RWPE1 (cell line): ENCODE measurements around the gene UTP14A.
A peak's percentile ranks its signal among the peaks of the same experiment; 100 is the strongest.
"Not testable (repeated sequence)": the region's sequence is repeated elsewhere in the genome, so short reads cannot be mapped to it uniquely, and the experiment has no call there.

Source experiments
- CTCF ChIA-PET: fragments of 350-600 bp; sonication (Branson Sonifier 250); formaldehyde crosslinking; extraction: SDS; loops from one replicate; lab custom pipeline; 2021; lab: Yijun Ruan, JAX
- POLR2A ChIA-PET: fragments of 400-600 bp; formaldehyde crosslinking; extraction: SDS; loops from one replicate; lab custom pipeline; 2020; ENCODE audit warnings: antibody characterized with exemption; ENCODE audit not compliant: low non-redundant PET; lab: Yijun Ruan, JAX
- DNase-seq: peaks from one replicate; pipeline ENCODE4 v3.0.0; 2012; ENCODE audit warnings: low spot score
- H3K27ac ChIP-seq: fragments of 450-650 bp; 2 replicates; pipeline ENCODE4 v1.5.1; 2017
- CTCF ChIP-seq: fragments of 450-650 bp; conservative IDR thresholded peaks from 2 replicates; pipeline ENCODE4 v1.5.1; 2017; ENCODE audit warnings: low read depth, mild to moderate bottlenecking

Gene UTP14A

GRCh38 chrX:129905787-129906580, at the start of gene UTP14A:
TSS of gene UTP14A (plus strand) at chrX:129906164. CDS start at chrX:129906211, 47 bp downstream.
- H3K27ac ChIP-seq: peak within 1 kb of the TSS; percentile 70
- peak; percentile 73 for DNase-seq
- no peak for TF ChIP-seq CTCF
- ChIA-PET CTCF (interaction anchor here (0.5 to 0.6 kb wide), 2 partner anchors 320 to 435 kb away, joined by 3 read pairs; no protein-coding TSS in a partner anchor), POLR2A (no interaction called here)

DNA sequence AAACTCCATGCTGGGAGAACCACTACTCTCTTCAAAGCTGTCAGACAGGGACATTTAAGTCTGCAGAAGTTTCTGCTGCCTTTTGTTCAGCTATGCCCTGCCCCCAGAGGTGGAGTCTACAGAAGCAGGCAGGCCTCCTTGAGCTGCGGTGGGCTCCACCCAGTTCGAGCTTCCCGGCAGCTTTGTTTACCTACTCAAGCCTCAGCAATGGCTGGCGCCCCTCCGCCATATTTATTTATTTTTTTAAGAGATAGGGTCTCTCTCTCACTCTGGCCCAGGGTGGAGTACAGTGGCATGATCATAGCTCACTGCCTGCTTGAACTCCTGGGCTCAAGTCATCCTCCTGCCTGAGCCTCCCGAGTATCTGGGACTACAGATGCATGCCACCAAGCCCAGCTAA, 46.8 kb upstream of the UTP14A start:
- CTCF ChIA-PET, POLR2A ChIA-PET, H3K27ac ChIP-seq, DNase-seq: not testable (repeated sequence)

DNA sequence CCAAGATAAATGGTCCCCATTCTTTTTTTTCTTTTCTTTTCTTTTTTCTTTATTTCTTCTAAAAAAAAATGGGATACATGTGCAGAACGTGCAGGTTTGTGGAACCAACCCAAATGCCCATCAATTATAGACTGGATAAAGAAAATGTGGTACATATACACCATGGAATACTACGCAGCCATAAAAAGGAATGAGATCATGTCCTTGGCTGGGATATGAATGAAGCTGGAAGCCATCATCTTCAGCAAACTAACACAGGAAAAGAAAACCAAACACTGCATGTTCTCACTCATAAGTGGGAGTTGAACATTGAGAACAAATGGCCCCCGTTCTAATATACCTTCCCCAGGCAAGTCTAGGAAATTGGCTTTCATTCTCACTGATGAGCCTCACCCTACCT, 39.6 kb upstream of the UTP14A start:
- CTCF ChIA-PET, POLR2A ChIA-PET, H3K27ac ChIP-seq, DNase-seq: not testable (repeated sequence)

DNA sequence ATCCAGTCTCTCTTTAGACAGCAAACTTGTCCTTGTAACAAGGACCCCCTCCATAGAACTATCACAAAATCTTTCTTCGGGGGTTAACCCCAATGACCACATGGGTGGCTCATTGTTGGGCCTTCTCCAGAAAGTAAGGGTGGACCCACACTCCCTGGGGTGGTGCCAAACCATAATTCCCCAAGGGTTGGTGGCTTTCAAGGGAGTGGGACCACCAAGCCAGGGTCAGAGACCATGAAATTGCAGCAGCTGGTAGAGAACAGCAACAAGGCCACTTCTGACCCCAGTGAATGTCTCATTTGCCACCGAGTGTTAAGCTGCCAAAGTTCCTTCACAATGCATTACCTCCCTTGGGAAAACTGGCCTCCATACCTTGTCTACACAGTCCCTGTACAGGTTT, 33.4 kb upstream of the UTP14A start:
- ChIA-PET CTCF (interaction anchor here (0.7 kb wide), 1 partner anchor 128 kb away, joined by 7 read pairs; no protein-coding TSS in a partner anchor), POLR2A (no interaction called here)
- no peak for TF ChIP-seq CTCF
- DNase-seq: no peak
- H3K27ac ChIP-seq: no peak overlapping the region

- no peak for TF ChIP-seq CTCF
- DNase-seq: peak; percentile 4
- H3K27ac ChIP-seq: no peak overlapping the region
- ChIA-PET CTCF (no interaction called here), POLR2A (no interaction called here)
Observed at GRCh38 chrX:129875669-129876068, 30.3 kb upstream of the UTP14A start.

GRCh38 chrX:129876771-129877305, 29.1 kb upstream of the UTP14A start:
- CTCF ChIA-PET: interaction anchor here (0.7 kb wide), 1 partner anchor 310 kb away, joined by 3 read pairs; no protein-coding TSS in a partner anchor
- POLR2A ChIA-PET: no interaction called here

GRCh38 chrX:129877401-129877800, 28.6 kb upstream of the UTP14A start:
- no peak for TF ChIP-seq CTCF
- DNase-seq: no peak

More at GRCh38 chrX:129876771-129877305, 29.1 kb upstream of the UTP14A start:
- TF ChIP-seq CTCF: no peak
- DNase-seq: no peak
- no peak overlapping the region for H3K27ac ChIP-seq

More at GRCh38 chrX:129877401-129877800, 28.6 kb upstream of the UTP14A start:
- CTCF ChIA-PET: interaction anchor here (0.7 kb wide), 1 partner anchor 309 kb away, joined by 3 read pairs; no protein-coding TSS in a partner anchor
- POLR2A ChIA-PET: no interaction called here
- no peak overlapping the region for H3K27ac ChIP-seq
